ENCODE measurements around the gene KIAA0232. TPM values are rescaled to one million over a fixed set of nuclear protein-coding genes. Genes with fewer than 3 reads are reported as not detected.

Gene KIAA0232, protein sequence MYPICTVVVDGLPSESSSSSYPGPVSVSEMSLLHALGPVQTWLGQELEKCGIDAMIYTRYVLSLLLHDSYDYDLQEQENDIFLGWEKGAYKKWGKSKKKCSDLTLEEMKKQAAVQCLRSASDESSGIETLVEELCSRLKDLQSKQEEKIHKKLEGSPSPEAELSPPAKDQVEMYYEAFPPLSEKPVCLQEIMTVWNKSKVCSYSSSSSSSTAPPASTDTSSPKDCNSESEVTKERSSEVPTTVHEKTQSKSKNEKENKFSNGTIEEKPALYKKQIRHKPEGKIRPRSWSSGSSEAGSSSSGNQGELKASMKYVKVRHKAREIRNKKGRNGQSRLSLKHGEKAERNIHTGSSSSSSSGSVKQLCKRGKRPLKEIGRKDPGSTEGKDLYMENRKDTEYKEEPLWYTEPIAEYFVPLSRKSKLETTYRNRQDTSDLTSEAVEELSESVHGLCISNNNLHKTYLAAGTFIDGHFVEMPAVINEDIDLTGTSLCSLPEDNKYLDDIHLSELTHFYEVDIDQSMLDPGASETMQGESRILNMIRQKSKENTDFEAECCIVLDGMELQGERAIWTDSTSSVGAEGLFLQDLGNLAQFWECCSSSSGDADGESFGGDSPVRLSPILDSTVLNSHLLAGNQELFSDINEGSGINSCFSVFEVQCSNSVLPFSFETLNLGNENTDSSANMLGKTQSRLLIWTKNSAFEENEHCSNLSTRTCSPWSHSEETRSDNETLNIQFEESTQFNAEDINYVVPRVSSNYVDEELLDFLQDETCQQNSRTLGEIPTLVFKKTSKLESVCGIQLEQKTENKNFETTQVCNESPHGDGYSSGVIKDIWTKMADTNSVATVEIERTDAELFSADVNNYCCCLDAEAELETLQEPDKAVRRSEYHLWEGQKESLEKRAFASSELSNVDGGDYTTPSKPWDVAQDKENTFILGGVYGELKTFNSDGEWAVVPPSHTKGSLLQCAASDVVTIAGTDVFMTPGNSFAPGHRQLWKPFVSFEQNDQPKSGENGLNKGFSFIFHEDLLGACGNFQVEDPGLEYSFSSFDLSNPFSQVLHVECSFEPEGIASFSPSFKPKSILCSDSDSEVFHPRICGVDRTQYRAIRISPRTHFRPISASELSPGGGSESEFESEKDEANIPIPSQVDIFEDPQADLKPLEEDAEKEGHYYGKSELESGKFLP (N-terminal part only)
- total RNA-seq = 10 to 100 TPM; 39.1 to 66.4 (median 60.4) TPM

DNA sequence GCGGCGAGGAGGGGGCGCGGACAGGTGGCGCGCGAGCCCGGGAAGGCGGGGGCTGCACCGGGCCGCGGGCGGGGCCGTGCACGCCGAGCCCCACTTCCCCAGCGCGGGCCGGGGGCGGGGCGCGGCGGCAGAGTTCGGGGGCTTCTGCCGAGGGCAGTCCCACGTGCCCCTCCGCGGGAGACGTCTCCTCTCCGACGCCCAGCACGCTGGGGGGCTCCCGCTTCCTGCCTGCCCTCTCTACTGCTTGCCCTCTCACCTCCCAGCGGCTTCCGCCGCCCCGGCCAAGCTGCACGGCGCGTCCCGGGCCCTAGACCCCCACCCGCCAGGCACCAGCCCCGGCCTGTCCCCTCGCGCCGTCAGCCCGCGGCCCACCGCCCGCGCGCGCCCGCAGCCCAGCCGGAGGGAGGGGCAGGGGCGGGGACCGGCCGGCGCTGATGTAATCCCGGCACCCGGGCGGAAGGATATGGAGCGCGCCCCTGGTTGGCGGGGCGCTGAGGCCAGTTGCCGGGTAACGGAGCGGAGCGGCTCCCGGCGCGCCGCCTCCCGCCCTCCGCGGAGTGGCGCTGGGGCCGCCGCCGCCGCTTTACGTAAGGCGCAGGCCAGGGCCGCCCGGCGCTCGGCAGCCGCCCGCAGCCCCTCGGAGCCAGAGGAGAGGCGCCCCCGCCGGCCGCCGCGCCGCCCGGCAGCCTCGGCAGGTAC lies at the start of gene KIAA0232:
Gene KIAA0232 (plus strand): TSS at position 581 of the 699 bp plus-strand sequence. CDS start 41,727 bp downstream, outside the sequence.
- in situ Hi-C loops (cut with MboI; ENCODE audit: low sequenced_read_pairs in 4 of 4) (loop anchor here in 1 of 4 donors (10.0 kb wide), 1 partner anchor 73 kb away; no protein-coding TSS in a partner anchor), intact Hi-C loops (cut with DNase I; ENCODE audit: low total_unique reads) (loop anchor here (1.0 to 5.0 kb wide), 7 partner anchors 66 to 285 kb away; partner anchors contain the start of genes BLOC1S4, GRPEL1, MRFAP1 and TADA2B)
- H3K27ac ChIP-seq = peak within 1 kb of the TSS; percentile 95 to 100 (median 98)
- TF ChIP-seq, protein P1, sequence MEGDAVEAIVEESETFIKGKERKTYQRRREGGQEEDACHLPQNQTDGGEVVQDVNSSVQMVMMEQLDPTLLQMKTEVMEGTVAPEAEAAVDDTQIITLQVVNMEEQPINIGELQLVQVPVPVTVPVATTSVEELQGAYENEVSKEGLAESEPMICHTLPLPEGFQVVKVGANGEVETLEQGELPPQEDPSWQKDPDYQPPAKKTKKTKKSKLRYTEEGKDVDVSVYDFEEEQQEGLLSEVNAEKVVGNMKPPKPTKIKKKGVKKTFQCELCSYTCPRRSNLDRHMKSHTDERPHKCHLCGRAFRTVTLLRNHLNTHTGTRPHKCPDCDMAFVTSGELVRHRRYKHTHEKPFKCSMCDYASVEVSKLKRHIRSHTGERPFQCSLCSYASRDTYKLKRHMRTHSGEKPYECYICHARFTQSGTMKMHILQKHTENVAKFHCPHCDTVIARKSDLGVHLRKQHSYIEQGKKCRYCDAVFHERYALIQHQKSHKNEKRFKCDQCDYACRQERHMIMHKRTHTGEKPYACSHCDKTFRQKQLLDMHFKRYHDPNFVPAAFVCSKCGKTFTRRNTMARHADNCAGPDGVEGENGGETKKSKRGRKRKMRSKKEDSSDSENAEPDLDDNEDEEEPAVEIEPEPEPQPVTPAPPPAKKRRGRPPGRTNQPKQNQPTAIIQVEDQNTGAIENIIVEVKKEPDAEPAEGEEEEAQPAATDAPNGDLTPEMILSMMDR (IDR thresholded peaks at IDR 0.05 in 4 of 5, conservative IDR thresholded peaks at IDR 0.05 in 1 of 5) = peak in 2 of 5 experiments; percentile 1 to 22
- peak; percentile 94 to 96 for TF ChIP-seq POLR2A (IDR thresholded peaks at IDR 0.05)
- H3K36me3 ChIP-seq = no peaks in the 10 kb centered on the region
- H3K27me3 ChIP-seq = no peaks in the 10 kb centered on the region
- peak; percentile 81 to 89 for DNase-seq
- peak within 1 kb of the TSS; percentile 74 to 98 (median 82) for H3K4me3 ChIP-seq
- peaks cover 49 to 50% of the 10 kb centered on the region in 2 donors for H3K4me1 ChIP-seq
- no peaks in the 10 kb centered on the region for H3K9me3 ChIP-seq
- ATAC-seq = peak; percentile 53 to 67

GRCh38 chr4:6733358-6734164 lies 49.0 kb upstream of the KIAA0232 start:
- peaks cover 6 to 11% of the 10 kb centered on the region in 2 donors for H3K4me1 ChIP-seq
- no peak for TF ChIP-seq POLR2A (IDR thresholded peaks at IDR 0.05)
- TF ChIP-seq, protein P1 (IDR thresholded peaks at IDR 0.05 in 4 of 5, conservative IDR thresholded peaks at IDR 0.05 in 1 of 5) = no peak
- intact Hi-C loops (cut with DNase I; ENCODE audit: low total_unique reads) (no loop called here), in situ Hi-C loops (cut with MboI; ENCODE audit: low sequenced_read_pairs in 4 of 4) (no loop called here)
- H3K27me3 ChIP-seq = no peaks in the 10 kb centered on the region
- H3K27ac ChIP-seq = peak overlapping the region in 2 of 4 donors; percentile 72 to 80
- no peak overlapping the region for H3K4me3 ChIP-seq
- DNase-seq (no peak), ATAC-seq (no peak)
- H3K9me3 ChIP-seq = no peaks in the 10 kb centered on the region
- no peaks in the 10 kb centered on the region for H3K36me3 ChIP-seq

DNA sequence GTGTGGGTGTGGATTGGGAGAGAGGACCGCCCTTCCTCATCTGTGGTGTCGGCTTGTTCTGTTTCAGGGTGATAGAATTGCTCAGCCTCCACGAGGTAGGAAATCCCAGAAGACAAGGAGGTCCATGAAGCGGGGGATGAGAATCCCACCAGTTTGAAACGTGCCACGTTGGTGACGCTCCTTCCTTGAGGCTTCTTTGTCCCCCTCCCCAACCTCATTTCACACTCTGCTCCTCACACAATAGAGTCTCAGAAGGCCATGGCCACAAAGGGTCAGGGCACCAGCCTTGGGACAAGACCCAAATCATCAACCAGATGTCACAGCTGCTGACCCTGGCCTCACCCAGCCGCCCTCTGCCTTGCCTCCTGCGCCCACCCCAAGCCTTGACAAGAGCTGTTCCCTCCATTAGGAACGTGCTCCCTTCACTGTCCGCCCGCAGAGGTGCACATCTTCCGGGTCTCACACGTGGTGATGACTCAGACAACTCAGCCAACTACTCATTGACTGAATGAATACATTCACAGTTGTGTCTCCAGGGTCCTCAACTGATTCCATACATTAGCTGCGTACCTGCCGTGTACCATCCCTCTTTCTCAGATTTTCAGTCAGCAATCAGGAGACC lies 48.3 kb upstream of the KIAA0232 start:
- H3K4me3 ChIP-seq = no peak overlapping the region
- H3K4me1 ChIP-seq = peaks cover 6 to 11% of the 10 kb centered on the region in 2 donors
- in situ Hi-C loops (cut with MboI; ENCODE audit: low sequenced_read_pairs in 4 of 4) = no loop called here
- intact Hi-C loops (cut with DNase I; ENCODE audit: low total_unique reads) = no loop called here
- H3K27me3 ChIP-seq = no peaks in the 10 kb centered on the region
- no peak overlapping the region for H3K27ac ChIP-seq
- no peak for DNase-seq
- H3K9me3 ChIP-seq = no peaks in the 10 kb centered on the region
- no peaks in the 10 kb centered on the region for H3K36me3 ChIP-seq
- TF ChIP-seq POLR2A (IDR thresholded peaks at IDR 0.05) = no peak
- TF ChIP-seq, protein P1 (IDR thresholded peaks at IDR 0.05 in 4 of 5, conservative IDR thresholded peaks at IDR 0.05 in 1 of 5) = no peak
- no peak for ATAC-seq
